Prostate gland (tissue), 2 donors: ENCODE results near the gene FTMT. TPM values are rescaled to one million over a fixed set of nuclear protein-coding genes. Genes with fewer than 3 reads are reported as not detected.

Source experiments
- DNase-seq: peaks from one replicate; pipeline ENCODE4 v3.0.0-alpha.2; 2019; ENCODE audit warnings: low spot score
- H3K27ac ChIP-seq, 2 donors: fragments of 200-600 bp; sonication (generic); 2 replicates each; pipeline ENCODE4 v1.5.1; 2017 to 2019
- H3K27me3 ChIP-seq: fragments of 200-600 bp; sonication (generic); replicated peaks from 2 replicates; pipeline ENCODE4 v1.5.1; 2019; ENCODE audit not compliant: insufficient read depth
- H3K36me3 ChIP-seq, 2 donors: fragments of 200-600 bp; sonication (generic); 1 replicate in 1 of 2; 2 replicates in 1 of 2; pipeline versions ENCODE4 v1.5.1 to v1.8.1; 2017 to 2019
- H3K4me1 ChIP-seq: fragments of 200-600 bp; sonication (generic); replicated peaks from 2 replicates; pipeline ENCODE4 v1.5.1; 2019
- H3K4me3 ChIP-seq, 2 donors: fragments of 200-600 bp; sonication (generic); 2 replicates each; pipeline ENCODE4 v1.5.1; 2017 to 2019
- H3K9me3 ChIP-seq: fragments of 200-600 bp; sonication (generic); 2 replicates; pipeline ENCODE4 v1.5.1; 2017
- POLR2A ChIP-seq: fragments of 450-650 bp; IDR thresholded peaks from one replicate; pipeline ENCODE4 v1.6.1; 2016; ENCODE audit warnings: antibody characterized with exemption, mild to moderate bottlenecking
- POLR2AphosphoS5 ChIP-seq: sonication (generic); formaldehyde crosslinking; IDR thresholded peaks from one replicate; pipeline ENCODE4 v1.6.1; 2017; ENCODE audit warnings: antibody characterized with exemption
- WGBS: methylation state at CpG from one replicate; pipeline ENCODE4 v1.1.5; 2018; 5-methylcytosine and 5-hydroxymethylcytosine counted together
- intact Hi-C: fragments of 100-400 bp; cut with DNase I; formaldehyde crosslinking; loops from one replicate; pipeline ENCODE4 v1.14.2; 2022
- total RNA-seq, 2 donors: library from RNA; depleted of rRNA; stranded (reverse); fragments of >200 nt; gene quantifications; one replicate each; pipeline ENCODE4 v1.1.0, GENCODE V29; 2016
- TF ChIP-seq, protein P1 (sequence below), 4 experiments: fragments of 200-600 bp in 2 of 4; fragments of 450-650 bp in 2 of 4; sonication (generic) in 2 of 4; IDR thresholded peaks; 1 replicate in 3 of 4; 2 replicates in 1 of 4; pipeline ENCODE4 v1.5.1; 2016 to 2019; ENCODE audit warnings: antibody characterized with exemption in 4 of 4, mild to moderate bottlenecking in 2 of 4, moderate library complexity in 2 of 4

The FTMT gene
- total RNA-seq, 2 donors from 2014 or later, result 3.9 TPM; not detected in 1

DNA sequence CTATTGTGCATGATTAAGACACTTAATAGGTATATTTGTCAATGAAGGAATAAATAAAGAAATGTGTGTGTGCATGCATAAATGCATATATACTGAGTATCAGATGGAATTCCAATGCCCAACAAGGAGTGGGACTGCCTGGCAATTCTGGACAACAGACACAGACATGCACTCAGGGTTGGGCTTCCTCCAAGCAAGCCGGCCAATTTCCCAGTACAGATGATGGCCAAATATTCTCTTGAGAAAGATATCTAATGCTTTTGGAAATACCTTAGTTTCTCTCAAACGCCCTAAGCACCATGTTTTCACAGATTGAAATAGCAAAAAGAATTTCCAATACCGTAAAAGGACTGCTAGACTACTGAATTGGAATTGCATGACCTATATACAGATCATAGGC is 11.1 kb downstream of the FTMT start:
- Histone ChIP-seq H3K9me3 (no peaks in the 10 kb centered on the region), H3K36me3 (no peaks in the 10 kb centered on the region), H3K4me3 (no peak overlapping the region), H3K27me3 (no peaks in the 10 kb centered on the region), H3K4me1 (no peaks in the 10 kb centered on the region), H3K27ac (no peak overlapping the region)
- WGBS, result 50% methylated on average over 3 of the region's 3 CpGs
- intact Hi-C loops, result no loop called here
- DNase-seq, result no peak
- TF ChIP-seq, protein P1, sequence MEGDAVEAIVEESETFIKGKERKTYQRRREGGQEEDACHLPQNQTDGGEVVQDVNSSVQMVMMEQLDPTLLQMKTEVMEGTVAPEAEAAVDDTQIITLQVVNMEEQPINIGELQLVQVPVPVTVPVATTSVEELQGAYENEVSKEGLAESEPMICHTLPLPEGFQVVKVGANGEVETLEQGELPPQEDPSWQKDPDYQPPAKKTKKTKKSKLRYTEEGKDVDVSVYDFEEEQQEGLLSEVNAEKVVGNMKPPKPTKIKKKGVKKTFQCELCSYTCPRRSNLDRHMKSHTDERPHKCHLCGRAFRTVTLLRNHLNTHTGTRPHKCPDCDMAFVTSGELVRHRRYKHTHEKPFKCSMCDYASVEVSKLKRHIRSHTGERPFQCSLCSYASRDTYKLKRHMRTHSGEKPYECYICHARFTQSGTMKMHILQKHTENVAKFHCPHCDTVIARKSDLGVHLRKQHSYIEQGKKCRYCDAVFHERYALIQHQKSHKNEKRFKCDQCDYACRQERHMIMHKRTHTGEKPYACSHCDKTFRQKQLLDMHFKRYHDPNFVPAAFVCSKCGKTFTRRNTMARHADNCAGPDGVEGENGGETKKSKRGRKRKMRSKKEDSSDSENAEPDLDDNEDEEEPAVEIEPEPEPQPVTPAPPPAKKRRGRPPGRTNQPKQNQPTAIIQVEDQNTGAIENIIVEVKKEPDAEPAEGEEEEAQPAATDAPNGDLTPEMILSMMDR (IDR thresholded peaks at IDR 0.05), result no peak
- TF ChIP-seq POLR2AphosphoS5, result no peak
- TF ChIP-seq POLR2A, result no peak

DNA sequence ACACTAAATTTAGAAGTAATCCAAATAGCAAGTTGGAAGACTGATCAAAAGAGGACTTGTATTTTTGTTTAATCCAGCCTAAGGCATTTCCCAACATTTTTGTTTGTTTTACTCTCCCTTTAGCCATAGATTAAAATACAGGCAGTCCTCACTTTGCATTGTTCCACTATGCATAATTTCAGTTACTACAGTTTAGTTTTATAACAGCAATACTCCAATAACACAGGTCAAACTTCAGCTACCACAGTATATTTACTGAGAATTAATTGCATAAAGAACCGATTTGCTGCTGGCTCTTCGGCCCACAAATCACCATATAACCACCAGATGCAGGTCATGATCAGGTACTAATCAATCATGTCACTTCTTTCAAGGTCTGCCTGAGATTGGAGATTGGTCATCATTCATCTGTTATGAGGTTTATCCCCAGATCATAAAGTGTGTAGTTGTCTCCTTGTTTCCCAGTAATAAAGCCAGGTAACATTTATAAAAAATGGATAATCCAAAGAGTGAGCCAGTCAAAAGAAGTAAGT is 12.1 kb downstream of the FTMT start:
- Histone ChIP-seq H3K4me1 (no peaks in the 10 kb centered on the region), H3K9me3 (no peaks in the 10 kb centered on the region), H3K27me3 (no peaks in the 10 kb centered on the region), H3K27ac (no peak overlapping the region), H3K4me3 (no peak overlapping the region), H3K36me3 (no peaks in the 10 kb centered on the region)
- no peak for DNase-seq
- no peak for TF ChIP-seq POLR2AphosphoS5
- no peak for TF ChIP-seq POLR2A
- TF ChIP-seq, protein P1 (IDR thresholded peaks at IDR 0.05), result no peak
- intact Hi-C loops, result no loop called here
- 60% methylated on average over 2 of the region's 2 CpGs for WGBS

DNA sequence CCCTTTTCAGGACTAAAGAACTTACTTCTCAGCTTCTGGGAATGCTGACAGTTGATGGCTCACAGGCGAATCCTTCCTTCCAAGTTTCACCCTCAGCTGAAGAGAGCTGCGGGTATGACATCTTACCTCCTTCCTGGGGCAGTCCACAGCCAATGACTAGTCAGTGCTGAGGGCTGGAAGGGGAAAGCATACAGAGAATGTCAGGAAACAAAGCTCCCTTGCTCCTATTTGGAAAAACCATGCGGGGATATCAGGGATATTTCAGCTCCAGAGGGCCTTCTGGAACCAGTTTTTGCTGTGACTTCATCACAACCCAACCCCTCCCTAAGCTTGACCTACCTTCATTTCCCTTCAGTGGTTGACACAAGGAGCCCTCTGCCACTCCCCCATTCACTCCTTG is 15.7 kb downstream of the FTMT start:
- WGBS, result 71% methylated on average over 3 of the region's 3 CpGs
- Histone ChIP-seq H3K9me3 (no peaks in the 10 kb centered on the region), H3K4me3 (no peak overlapping the region), H3K4me1 (no peaks in the 10 kb centered on the region), H3K27me3 (no peaks in the 10 kb centered on the region), H3K27ac (no peak overlapping the region), H3K36me3 (no peaks in the 10 kb centered on the region)
- intact Hi-C loops, result no loop called here
- DNase-seq, result no peak
- no peak for TF ChIP-seq POLR2AphosphoS5
- TF ChIP-seq POLR2A, result no peak
- TF ChIP-seq, protein P1 (IDR thresholded peaks at IDR 0.05), result no peak

DNA sequence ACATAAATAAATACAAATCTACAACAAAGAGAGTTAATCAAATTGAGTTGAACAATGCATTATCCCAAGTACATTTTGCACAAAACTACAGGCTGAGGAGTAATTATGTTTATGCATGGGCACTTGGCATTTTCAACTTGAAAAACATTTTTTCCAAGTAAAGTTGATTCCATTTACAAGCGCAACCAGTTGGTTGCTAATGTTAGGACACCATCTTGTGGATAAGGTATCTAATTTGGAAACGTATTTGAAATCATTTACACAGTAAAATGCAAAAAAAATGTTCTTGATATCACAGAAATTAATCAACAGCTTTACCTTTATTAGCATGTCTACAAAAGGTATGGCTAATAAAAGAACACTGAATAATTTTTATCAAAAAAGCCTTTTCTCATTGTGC is 18.8 kb downstream of the FTMT start:
- Histone ChIP-seq H3K36me3 (no peaks in the 10 kb centered on the region), H3K9me3 (no peaks in the 10 kb centered on the region), H3K27ac (no peak overlapping the region), H3K4me1 (no peaks in the 10 kb centered on the region), H3K4me3 (no peak overlapping the region), H3K27me3 (no peaks in the 10 kb centered on the region)
- TF ChIP-seq, protein P1 (IDR thresholded peaks at IDR 0.05), result no peak
- TF ChIP-seq POLR2AphosphoS5 (no peak), POLR2A (no peak)
- WGBS, result 25% methylated on average over 2 of the region's 2 CpGs
- no peak for DNase-seq
- intact Hi-C loops, result no loop called here

DNA sequence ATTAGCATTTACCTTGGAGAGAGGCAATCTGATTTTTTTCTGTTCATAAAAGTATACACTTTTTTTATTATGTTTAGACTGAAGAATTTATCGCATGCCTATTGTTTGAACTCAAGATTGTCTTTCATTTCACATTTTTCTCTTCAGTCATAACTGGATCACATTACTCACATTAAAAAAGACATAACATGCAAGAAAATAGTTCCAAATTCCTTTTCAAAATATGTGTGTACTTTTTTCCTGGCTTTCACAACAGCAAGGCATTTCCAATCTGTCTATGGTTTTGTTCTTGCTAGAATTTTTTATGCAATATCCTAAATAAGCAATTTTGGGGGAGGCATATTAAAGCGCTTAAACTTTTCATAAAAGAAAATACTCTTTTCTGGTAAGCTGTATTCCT is 21.2 kb downstream of the FTMT start:
- Histone ChIP-seq H3K9me3 (no peaks in the 10 kb centered on the region), H3K4me1 (no peaks in the 10 kb centered on the region), H3K27ac (no peak overlapping the region), H3K27me3 (no peaks in the 10 kb centered on the region), H3K36me3 (no peaks in the 10 kb centered on the region), H3K4me3 (no peak overlapping the region)
- TF ChIP-seq POLR2A (no peak), POLR2AphosphoS5 (no peak)
- TF ChIP-seq, protein P1 (IDR thresholded peaks at IDR 0.05), result no peak
- 56% methylated on average over 2 of the region's 2 CpGs for WGBS
- no peak for DNase-seq
- intact Hi-C loops, result no loop called here
